GM19468 (cell line): Measurements from ENCODE around the gene RAMAC.
"Not testable (repeated sequence)": the region's sequence is repeated elsewhere in the genome, so short reads cannot be mapped to it uniquely, and the experiment has no call there.

Experiments used
- ATAC-seq: cut with Tn5 transposase; IDR thresholded peaks from one replicate; pipeline ENCODE4 v1.9.1; 2021; ENCODE audit warnings: mild to moderate bottlenecking, moderate library complexity, moderate number of reproducible peaks; ENCODE audit not compliant: unreplicated experiment; ENCODE audit errors: extremely low read depth

RAMAC gene

DNA sequence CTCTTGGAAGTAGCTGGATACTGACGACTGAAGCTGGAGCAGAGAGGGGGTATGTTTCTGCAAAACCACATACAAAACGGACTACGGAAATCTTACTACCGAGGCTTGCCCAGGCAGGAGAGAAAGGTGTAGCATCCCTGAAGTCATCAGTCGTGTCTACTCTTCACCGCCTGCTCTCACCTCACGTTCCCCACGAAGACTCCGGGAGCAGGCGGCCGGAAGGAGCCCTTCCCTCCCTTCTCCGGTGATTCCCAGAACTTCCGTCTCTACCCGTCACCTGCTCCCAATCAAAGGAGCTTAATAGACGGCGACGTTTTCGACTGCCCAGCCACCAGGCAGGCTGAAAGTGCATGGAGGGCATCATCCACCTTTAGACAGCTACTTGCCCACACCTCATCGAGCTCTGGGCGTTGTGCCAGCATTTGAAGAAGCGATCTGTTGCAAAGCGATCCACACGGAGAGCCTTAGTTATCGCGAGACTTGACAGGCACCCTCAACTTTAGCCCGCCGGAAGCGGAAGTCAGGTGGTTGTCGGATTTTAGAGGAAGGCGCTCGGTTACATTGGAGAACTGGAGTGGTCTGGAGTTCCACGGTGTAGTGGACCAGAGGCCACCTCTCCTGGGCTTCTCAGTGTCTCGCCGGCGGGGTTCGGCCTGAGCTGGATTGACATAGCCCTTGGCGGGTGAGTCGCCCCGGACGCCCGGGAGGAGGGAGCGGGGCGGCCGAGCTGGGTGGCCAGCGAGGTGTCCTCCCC is at the start of gene RAMAC:
Gene RAMAC (plus strand): TSS at position 523 of the 754 bp plus-strand sequence. CDS start 2,809 bp downstream, outside the sequence.
- peak; percentile 44 for ATAC-seq

DNA sequence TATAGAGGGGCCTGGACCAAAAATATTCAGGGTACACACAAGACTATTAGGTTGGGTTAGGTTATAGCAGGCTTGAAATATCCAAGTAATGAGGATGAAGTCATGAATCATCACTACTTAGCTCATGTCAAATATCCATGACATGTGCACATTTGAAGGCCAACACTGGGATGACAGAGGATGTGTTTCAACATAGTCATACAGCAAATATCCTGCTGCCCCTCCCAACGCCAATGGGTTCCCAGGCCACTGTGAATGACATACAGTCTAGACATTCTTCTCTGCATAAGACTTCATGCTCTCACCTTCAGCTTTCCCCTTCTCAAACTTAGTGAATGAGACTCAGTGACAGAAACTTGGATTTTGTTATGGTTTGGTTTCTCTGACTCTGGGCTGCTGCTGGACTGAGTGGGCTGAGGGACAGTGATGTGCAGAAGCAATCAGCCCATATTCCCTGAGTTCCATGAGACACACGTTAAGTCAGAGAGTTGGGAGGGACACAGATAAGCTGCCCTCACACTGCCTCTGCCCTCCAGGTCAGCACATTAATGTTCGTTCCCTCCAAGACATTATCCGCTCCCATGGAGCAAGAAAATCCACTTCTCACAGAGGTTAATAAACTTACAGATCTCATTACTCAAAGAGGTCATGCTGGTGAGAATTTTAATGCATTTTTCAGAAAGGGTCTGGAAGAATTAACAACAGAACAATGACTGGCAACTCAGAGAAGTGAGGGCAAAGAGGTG is 48.9 kb upstream of the RAMAC start:
- no peak for ATAC-seq

DNA sequence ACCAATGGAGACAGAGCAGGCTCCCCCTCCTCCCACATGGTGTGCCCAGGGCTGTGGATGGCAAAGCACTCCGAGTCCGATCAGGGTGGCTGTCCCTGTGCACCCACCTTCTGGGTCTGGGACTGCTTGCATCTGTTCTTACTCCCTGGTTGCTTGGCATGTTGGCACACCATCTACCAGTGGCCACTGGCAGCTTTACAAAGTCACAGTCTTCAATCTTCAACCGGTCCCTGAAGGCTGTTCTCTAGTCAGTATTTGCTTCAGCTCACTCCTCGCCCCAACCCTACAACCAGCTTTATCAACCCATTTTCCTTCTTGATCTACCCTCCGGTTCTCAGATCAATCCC is 48.3 kb upstream of the RAMAC start:
- no peak for ATAC-seq

DNA sequence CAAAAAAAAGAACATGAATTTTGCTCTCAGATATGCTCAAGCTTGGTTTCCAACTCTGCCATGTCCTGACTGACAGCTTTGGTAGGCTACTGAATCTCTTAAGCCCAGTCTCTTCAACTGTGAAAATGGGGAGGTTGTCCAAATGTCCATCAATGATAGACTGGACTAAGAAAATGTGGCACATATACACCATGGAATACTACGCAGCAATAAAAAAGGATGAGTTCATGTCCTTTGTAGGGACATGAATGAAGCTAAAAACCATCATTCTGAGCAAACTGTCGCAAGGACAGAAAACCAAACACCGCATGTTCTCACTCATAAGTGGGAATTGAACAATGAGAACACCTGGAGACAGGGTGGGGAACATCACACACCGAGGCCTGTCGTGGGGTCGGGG is 46.3 kb upstream of the RAMAC start:
- ATAC-seq, result not testable (repeated sequence)

DNA sequence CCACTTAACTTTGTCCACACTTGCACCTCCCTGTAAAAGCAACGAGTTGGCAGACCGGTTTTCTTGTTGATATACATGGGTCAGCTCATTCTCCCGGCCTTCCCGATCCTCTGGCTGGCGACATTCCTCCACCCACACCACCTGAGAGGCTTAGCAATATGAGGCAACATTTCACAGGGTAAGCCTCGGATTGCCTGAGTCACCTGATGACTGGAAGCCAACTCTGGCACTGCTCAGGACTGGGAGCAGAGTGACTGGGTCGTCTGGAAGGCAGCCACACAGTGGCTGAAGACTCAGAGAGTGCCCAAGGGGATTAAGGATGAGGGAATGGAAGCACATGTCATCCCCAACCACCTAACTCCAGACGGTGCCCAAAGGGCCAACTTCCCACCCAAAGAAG is 43.3 kb upstream of the RAMAC start:
- ATAC-seq, result no peak

DNA sequence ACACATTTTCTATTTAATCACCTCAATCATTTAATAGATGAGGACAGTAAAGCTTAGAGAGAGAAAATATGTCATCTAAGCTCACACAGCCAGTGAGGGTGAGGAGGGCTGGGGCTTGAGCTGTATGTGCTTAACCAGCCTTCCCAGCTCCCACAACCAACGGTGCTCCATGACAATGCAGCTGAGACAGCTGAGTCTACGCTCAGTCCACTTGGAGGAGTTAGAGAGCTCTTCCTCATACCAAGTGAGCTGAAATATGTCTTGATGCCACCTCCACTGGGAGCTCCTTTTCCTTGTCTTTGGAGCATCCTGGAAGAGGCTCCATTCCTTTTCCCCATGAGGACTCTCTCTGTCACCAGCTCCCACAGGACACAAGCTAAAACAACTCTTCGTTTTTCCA is 42.8 kb upstream of the RAMAC start:
- no peak for ATAC-seq

DNA sequence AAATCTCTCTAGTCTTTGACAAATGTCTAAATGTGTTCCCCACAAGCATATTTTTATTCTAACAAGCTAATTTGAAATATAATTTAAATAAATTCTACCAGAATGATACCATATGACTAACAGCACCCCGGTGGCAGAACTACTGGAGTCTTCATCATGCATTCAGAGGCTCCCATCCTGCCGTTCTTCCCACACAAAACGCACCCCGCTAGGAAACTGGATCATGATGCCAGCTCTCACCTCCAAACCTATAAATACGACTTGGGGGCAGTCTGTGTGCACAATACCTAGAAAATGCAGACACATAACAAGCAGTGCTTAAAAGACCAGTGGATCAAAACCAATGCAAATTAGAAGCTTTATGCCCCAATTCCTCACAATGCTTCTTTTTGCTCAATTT is 42.0 kb upstream of the RAMAC start:
- no peak for ATAC-seq

DNA sequence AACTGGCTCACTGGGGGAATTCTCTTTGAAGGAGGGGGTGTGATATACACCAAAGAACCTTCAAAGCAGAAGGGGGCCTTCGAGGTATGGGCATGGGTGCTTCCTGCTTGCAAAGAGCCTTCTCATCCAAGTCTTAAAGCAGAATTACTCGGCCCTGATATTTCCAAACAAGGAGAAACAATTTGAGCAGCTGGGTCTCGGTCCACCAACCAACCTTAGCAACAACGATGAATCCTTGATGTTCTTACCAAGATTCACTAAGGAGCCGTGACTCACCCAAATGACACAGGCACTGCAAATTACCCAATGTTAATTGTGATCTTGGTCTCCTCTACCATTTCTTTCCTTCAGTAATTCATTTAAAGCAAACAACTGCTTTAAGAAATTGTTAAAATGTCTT is 41.2 kb upstream of the RAMAC start:
- no peak for ATAC-seq

DNA sequence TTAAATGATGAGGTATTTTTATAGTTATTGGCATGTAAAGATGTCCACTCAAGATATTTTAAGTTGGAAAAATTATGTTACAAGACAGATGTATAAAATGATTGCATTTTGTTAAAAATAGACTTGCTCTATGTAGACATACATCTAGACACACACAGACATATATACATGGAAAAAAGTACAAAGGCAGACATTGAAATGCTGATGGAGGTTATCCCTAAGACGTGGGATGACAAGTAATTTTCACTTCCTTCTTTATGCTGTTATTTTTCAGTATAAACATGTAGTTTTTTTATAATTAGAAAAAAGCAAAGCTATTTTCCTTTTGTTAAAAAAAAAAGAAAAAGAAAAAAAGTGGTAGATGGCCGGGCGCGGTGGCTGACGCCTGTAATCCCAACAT is 40.7 kb upstream of the RAMAC start:
- no peak for ATAC-seq

DNA sequence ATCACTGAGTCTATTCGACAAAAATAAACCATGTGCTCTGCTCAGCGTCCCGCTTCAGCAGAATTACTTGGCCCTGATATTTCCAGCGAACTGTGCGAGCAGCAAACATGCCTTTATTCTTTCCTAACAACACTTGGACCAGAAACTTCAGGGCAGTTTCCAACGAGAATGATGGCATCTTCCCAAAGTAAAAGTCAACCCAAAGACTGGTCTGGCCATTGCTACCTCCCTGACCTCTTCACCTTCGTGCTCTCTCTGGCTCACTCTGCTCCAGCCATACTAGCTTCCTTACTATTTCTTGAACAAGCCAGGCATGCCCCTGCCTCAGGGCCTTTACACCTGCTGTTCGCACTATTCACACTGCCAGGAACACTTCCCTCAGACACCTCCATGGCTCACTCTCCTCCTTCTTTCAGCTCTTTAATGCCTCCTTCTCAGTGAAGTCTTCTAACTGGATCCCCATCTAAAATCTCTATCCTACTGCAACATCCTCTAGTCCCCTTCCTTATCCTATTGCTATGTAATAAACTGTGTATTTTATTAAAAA is 39.8 kb upstream of the RAMAC start:
- ATAC-seq, result no peak

DNA sequence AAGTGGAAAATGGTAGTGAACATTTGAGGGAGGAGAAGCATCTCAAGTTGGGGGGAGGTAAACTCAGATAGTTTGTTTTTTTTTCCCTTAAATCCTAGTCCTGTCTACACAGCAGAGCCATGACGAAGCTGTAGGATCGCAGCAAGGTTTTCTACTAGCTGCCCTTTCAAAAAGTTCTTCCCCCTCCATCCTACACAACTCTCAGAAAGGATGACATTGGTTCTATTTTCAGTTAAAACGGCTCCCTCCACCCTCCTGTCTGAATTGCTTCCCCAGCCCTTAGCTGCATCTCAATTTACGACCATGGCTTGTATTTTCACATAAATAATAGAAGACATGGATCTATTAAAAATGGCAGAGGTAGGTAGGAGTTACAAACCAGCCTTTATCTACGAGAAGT is 35.7 kb upstream of the RAMAC start:
- no peak for ATAC-seq

DNA sequence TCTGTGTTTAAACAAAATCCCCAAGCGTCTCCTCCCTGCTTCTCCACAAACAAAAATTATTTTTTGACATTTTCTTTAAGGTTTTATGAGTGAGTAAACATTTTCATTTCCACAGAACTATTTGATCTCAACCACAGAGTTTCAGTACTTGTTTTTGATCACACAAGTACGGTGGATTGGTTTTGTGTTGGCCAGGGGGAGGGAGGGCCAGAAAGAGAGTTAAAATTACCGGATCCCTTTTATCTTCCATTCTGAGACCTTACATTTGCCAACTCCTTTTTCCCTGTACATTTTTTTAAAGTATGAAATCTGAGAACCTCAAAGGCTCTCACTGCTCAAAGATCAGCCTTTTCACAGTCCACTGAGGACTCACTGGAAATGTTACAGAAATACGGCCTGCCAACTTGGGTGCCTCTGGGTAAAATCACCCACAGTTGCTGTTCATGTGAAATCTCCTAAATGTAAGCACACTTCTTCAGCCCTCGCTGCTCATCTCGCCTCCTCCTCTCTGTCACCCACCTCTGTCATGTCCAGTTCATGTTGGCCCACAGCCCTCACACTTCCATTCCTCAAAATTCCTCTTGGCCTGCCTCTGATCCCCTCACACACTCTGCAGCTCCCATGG is 35.2 kb upstream of the RAMAC start:
- no peak for ATAC-seq

DNA sequence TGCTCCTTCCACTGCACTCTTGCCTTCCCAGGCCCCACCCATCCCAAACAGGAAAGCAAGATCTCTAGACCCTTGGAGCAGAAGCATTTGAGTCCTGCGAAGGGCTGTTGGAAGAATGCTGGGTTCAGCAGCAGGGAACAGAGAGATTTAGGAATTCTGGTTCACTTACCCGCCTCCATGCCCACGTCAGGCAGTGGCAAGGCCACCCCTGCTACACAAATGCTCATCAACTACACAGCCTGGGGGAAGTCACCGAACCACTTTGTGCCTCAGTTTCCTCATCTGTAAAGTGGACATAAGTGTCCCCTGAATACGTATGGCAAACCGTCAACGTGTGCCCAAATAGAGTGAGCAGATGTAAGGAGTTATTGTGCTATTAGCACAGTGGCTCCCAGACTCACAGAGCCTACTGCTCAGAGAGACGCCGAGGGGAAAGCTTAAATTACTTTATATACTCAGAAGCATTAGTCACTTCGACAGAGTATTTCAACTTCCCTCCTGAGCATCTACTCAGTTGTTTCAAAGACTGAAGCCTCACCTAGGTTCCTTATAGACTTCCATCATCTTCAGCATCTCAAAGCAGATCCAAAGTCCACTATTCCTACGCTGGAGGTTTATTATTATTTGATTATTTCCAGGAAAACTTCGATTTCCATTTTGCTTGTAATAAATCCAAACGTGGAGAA is 34.4 kb upstream of the RAMAC start:
- ATAC-seq, result no peak

DNA sequence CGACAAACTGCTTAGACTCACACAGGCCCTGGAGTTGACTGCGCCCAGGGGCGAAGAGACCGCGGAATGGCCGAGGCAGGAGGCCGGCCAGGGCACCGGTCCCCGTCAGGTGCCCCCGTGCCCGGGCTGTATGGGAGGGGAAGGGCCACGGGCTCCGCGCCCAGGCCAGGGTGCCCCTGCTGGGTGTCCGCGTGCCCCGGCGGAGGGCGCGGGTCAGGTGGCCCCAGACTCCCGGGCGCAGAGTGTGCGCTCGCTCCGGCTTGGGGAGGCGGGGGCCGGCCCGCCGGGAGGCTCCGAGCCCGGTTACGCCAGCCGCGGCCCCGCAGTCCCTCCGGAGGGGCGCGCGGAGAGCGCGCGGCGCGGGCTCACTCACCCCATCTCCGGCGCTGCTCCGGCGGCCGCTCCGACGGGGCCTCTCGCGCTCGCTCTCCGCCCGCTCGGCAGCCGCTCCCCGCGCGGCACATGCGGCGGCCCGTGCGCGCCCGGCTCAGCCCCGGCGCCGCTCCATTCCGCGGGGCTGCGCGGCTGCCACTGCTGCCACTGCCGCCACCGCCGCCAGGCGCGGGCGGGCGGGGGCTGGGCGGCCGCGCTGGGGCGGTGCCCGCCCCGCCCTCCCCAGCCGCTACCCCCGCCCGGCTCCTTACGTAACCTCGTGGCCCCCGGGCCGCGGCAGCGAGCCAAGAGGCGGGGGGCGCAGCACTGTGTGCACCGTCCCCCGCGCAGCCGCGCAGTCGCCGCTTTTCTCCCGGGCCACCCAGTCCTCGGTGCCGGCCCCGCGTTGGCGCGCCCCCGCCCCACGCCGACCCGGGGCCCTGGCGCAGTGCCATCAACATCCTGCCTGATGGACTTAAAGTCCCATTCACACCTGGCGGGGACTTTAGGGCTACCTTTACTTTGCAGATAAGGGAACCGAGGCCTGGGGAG is 33.6 kb upstream of the RAMAC start, which contains the start of gene HOMER2:
Gene HOMER2 (minus strand): TSS at position 563 of the 924 bp plus-strand sequence. CDS start 185 bp downstream, at position 378.
- no peak for ATAC-seq

DNA sequence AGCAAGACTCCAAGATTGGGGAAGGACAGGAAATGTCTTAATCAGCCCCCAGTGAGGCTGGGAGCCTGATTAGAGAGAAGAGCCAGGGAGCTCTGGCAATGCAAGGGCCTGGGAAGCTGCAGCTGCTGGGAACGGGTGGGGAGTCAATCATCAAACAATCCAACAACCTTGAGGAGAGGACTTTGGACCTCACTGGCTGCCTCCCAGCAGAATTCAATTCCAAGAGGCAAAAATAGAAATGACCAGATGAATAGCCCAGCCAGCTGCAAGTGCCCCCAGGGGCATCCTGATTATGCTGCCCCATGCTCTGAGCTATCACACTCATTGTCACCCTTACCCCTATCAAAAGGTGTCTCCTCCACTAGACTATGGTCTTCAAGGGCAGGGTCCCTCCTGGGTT is 27.4 kb upstream of the RAMAC start:
- ATAC-seq, result no peak

DNA sequence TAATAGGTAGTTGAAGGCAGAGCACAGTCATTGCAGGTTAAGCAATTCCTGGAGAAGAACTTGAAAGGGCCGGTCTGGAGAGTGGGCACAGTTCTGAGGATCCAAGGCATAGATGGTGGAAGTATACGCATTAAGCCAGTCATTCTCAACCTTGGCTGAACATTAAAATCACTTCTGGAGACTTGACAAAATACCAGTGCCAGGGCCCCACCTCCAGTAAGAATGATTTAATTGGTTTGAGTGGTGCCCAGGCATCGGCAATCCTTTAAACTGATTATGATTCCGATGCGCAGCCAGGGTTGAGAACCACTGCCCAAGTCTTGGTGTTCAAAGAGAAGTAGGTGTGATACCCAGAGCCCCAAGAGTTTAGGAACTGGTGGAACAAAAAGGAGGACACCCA is 26.6 kb upstream of the RAMAC start:
- ATAC-seq, result no peak

DNA sequence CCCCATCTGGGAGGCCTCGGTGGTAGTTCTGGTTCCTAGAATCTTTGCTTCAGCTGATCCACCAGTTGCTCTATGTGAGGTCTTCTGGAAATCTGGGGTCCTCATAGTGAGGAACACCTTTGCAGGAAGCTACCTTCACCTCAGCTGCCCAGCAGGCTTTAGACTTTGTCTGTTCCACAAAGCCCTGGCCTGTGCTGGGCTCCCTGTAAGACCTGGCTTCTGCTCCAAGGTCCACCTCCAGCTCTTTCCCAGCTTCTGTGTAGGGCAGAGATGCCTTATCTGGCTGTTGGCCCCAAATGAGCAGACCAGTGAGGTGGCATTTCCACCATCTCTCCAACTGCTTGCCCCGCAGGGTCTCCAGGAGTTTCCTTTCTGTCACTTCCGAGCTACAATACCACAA is 25.2 kb upstream of the RAMAC start:
- ATAC-seq, result no peak

DNA sequence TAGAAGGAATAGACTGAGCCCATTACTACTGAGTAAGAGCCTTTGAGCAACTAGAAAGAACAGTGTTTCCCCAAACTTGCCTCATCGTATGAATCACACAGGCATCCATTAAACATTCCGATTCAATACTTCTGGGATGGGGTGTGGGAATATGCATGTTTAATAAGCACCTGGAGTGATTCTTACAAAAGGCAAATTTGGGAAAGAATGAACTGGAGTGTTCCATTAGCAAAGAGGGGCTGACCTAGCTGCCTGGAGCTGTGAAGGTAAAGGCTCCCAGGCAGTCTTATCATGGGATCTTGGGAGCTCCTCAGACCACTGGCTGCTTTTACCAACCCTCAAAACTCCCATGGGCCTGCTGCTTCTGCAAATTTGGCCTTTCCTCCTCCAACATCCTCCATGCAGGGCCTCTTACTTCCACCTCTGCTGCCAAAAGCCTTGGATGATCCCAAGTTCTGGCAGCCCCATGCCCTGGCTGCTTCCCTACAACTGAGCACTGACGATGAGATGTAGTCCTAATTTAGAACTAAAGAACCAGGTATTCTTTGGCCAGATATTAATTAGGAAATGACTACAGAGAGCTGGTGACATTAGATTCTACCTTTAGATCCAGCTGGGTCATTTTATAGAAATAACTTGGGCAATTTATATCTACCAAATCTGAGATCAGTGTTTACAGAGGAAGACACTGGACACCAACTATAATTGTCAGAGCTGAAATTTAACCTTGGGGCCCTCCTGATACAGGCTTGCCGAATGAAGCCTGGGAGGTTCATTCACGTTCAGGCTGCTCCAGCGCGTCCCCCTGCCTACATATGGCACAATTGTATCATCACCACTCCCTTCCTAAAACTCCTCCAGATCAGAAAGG is 22.3 kb upstream of the RAMAC start:
- ATAC-seq, result no peak
